Stimulated activated CD8-positive, alpha-beta memory T cell treated with anti-CD3 and anti-CD28 coated beads, Interleukin-7, amount 100 ng/mL, for 48 hours (primary cell): Measurements from ENCODE around the gene COL11A2.

Experiments used
- DNase-seq, 2 donors: peaks; one replicate each; pipeline ENCODE4 v3.0.0-alpha.2; 2020; ENCODE audit warnings: low read depth in 1 of 2; ENCODE audit errors: extremely low read depth in 1 of 2

The COL11A2 gene

GRCh38 chr6:33193619-33194018 is 1.4 kb upstream of the COL11A2 start:
- no peak for DNase-seq

- no peak for DNase-seq
Observed at GRCh38 chr6:33192671-33193602, 670 bp upstream of the COL11A2 start.

- no peak for DNase-seq
Observed at GRCh38 chr6:33191383-33192104, 723 bp downstream of the COL11A2 start.

- DNase-seq, result no peak
Observed at GRCh38 chr6:33190504-33191107, 1.7 kb downstream of the COL11A2 start.

GRCh38 chr6:33189625-33190448 is 2.4 kb downstream of the COL11A2 start:
- no peak for DNase-seq

DNA sequence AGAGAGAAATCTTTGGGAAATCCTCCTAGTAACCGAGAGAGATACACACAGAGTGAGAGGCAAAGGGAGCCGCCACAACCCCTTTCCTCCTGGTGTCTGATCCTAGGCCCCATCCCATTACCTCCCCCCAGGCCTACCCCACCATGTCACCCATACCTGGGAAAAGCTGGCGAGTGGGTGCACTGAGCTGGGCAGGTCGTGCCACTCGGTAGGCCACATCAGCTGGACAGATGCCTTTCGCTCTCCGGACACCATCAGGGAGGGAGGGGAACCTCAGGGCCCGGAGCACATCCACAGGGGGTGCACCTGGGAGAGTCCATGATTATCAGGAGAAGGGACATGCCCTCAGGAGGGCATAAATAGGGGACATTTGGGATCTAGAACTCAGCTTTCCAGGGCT is 3.1 kb downstream of the COL11A2 start:
- no peak for DNase-seq

- DNase-seq, result no peak
Observed at GRCh38 chr6:33187809-33188208, 4.5 kb downstream of the COL11A2 start.

DNA sequence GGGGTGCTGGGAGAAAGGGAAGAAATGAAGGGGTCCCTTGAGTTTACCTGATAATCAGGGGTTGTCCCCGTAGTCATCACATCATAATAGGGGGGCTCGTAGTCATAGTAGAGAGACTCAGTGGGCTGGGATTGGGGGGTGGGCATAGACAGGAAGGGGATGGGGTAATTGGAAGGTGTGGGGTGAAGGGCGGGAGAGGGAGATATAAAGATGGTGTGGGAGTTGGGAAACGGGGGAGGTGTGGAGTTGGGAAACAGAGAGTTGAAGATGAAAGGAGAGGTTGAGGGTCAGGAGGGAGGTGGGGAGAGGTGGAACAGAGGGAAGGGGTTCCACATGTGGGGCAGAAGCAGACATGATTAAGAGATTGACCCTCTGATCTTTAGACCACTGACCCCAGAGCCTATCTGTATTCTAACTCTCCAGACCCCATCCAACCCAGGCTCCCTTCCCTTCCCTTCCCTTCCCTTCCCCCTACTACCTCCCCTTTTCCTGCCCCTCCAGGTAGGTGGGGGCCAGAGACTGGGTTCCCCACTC is 6.5 kb downstream of the COL11A2 start:
- no peak for DNase-seq

- no peak for DNase-seq
Observed at GRCh38 chr6:33185190-33185589, 7.1 kb downstream of the COL11A2 start.

DNA sequence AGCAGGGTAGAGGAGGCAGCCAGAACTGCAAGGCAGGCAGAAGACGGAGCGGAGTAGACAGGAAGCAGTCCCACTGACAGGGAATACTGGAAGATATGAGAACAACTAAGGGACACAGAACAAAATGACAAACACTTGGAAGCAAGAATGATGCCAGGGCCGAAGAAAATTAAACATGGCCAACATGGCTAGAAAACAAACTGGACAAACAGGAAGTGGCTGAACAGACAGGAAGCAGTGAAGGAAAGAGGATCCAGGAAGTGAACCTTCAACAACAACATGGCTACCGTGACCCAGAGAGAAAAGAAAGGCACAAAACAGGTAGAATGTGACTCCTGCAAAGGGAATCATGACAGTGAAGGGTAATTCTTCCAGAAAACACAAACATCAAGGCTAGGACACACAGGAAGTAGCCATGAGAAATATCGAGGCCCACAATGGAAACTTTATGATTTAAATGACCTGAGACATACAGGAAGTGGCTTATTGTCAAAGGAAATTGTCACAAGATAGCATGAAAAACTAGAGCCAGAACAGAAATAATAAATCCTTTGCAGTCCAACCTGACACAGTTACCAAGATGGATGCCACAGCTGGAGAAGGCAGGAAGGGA is 9.1 kb downstream of the COL11A2 start:
- DNase-seq, result no peak

DNA sequence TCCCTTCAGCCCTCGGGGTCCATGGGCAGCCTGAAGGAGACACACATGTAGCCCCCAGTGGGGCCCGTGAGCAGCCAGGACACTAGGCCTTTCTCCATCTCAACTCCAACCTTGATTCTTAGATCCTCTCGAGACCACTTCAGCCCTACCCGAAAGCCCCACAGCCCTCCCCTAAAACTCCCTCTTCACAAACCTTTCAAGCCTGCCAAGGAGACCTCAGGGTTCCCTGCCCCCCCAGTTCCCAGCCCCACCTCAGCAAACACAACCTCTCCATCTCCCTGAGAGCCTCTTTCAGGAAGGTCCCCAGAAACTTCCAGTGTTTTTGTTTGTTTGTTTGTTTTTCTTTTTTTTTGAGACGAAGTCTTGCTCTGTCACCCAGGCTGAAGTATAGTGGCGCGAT is 11.1 kb downstream of the COL11A2 start:
- DNase-seq, result no peak

GRCh38 chr6:33178755-33179475 is 13.4 kb downstream of the COL11A2 start:
- no peak for DNase-seq

DNA sequence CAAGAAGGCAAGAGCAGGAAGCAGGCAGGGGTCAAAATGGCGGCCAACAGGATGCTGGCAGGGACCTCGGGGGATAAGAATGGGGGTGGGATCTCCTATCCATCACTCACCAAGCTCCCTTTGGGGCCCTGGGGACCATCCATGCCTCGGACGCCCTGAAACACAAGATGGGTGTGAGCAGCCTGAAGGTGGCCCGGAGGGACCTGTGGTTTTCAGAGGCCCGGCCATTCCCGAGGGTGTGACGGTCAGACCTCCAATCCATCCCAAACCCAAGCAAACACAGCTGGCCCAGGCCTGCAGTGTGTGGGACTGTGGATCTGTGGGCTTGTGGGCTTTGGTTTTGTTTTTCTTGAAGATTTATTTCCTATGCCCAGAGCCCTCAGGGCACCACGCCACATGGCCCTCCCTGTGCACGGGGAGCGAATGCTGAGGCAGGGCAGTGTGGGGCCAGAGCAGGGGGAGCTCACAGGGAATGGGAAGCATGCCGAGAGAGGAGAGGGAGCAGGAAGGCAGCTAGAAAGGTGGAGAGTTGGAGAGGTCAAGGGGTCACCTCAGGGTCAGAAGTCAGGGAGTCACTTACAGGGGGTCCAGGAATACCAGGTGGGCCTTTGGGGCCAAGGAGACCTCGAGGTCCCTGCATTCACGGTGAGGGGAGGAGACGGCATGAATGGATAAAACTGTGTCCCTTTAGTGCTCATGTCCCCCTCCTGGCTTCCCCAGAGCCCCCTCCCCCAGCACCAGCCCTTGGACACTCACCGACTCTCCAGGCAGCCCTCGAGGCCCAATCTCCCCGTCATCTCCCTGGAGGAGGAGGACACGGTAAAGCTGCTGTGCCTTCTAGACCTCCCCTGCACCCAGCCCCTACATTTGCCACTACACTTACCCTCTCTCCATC is 14.5 kb downstream of the COL11A2 start:
- DNase-seq, result no peak

GRCh38 chr6:33176906-33177305 is 15.4 kb downstream of the COL11A2 start:
- no peak for DNase-seq

DNA sequence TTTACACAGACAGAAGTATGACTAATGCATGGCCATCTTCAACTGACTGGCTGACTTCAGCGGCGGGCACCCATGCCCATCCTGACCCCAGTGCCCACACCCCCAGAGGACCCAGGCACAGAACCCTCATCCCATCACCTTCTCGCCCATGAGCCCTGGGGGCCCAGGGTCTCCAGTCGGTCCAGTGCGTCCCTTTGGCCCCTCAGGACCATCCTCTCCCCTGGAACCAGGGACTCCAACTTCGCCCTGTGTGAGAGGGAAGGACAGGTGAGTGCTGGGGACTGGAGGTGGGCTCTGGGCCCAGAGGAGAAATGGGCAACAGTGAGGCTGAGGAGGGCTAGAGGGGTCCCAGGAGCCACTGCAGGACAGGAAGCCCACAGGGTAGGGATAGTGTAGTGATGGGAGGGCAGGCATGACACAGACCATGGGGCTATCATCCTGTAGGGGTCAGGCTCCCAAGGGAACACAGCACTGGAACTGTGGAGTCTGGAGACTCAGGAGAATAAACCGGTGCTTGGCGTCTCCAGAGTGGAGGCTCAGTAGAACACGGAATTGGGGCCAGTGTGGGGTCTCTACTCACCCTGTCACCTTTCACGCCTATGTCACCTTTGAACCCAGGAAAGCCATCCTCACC is 16.7 kb downstream of the COL11A2 start:
- no peak for DNase-seq

GRCh38 chr6:33174784-33175183 is 17.5 kb downstream of the COL11A2 start:
- no peak for DNase-seq

DNA sequence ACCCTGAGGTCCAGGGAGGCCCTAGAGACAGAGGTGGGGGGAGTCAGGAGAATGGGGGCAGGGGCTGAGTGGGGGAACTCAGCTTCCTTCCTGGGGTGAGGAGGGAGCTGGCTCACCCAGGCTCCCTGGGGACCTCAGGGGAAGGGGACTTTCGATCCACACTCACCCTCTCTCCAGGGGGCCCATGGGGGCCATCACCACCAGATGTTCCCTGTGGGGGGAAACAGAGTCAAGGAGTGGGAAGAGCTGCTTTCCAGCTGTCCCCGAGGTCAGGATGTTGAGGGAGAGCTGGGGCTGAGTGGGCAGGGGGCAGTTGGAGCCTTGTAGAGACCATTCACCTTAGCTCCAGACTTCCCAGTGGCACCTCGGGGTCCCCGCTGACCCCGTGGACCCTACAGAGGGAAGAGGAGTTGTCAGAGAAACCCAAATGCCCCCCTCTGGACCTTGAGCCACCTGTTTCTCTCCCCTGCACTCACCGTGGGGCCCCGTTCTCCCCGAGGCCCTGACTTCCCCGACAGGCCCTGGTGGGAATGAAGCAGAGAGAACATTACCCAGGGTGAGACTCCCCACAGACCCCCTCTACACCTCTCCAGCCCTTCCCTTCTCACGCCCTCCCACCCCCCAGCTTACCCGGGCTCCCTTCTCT is 18.6 kb downstream of the COL11A2 start:
- DNase-seq, result no peak
